K562 (cell line): ENCODE data around the gene RSPH9. TPM values are rescaled to one million over a fixed set of nuclear protein-coding genes. Genes with fewer than 3 reads are reported as not detected.

Experiments
- BRF1 ChIP-seq: IDR thresholded peaks from 3 replicates; pipeline ENCODE4 v1.6.1; 2011; ENCODE audit warnings: borderline replicate concordance, mild to moderate bottlenecking; ENCODE audit not compliant: insufficient read length; ENCODE audit errors: extremely low read depth
- CEBPB ChIP-seq: fragments of 450-650 bp; IDR thresholded peaks from 2 replicates; pipeline ENCODE4 v1.6.1; 2016; ENCODE audit warnings: missing genetic modification characterization, missing compliant biosample characterization
- EGR1 ChIP-seq: fragments of 450-650 bp; conservative IDR thresholded peaks from 2 replicates; pipeline ENCODE4 v1.6.1; 2017; ENCODE audit warnings: mild to moderate bottlenecking
- ESRRA ChIP-seq: fragments of 450-650 bp; IDR thresholded peaks from 2 replicates; pipeline ENCODE4 v1.6.1; 2014; ENCODE audit warnings: low read depth, mild to moderate bottlenecking, moderate library complexity, borderline replicate concordance
- GATA2 ChIP-seq: sonication (generic); formaldehyde crosslinking; IDR thresholded peaks from 2 replicates; pipeline ENCODE4 v1.4.0; 2020; ENCODE audit warnings: mild to moderate bottlenecking, missing genetic modification reagents
- HDAC1 ChIP-seq, 2 experiments: fragments of 450-650 bp; IDR thresholded peaks; 2 replicates each; pipeline ENCODE4 v1.6.1; 2016 to 2017; ENCODE audit warnings: inconsistent platforms in 1 of 2, mild to moderate bottlenecking in 1 of 2, moderate library complexity in 1 of 2
- KDM2B ChIP-seq: fragments of 250-450 bp; sonication (Bioruptor Pico); IDR thresholded peaks from 2 replicates; pipeline ENCODE4 v1.8.0; 2021; ENCODE audit warnings: mild to moderate bottlenecking, moderate library complexity
- MAFF ChIP-seq: IDR thresholded peaks from 2 replicates; pipeline ENCODE4 v1.6.1; 2012; ENCODE audit warnings: low read length, improper control_type of control experiment
- MBD2 ChIP-seq: sonication (generic); IDR thresholded peaks from 2 replicates; pipeline ENCODE4 v1.6.1; 2016; ENCODE audit warnings: low read depth, borderline replicate concordance
- MTA3 ChIP-seq: fragments of 450-650 bp; formaldehyde crosslinking; IDR thresholded peaks from 2 replicates; pipeline ENCODE4 v1.6.1; 2017; ENCODE audit warnings: mild to moderate bottlenecking, borderline replicate concordance
- NCOA1 ChIP-seq: fragments of 450-650 bp; IDR thresholded peaks from 2 replicates; pipeline ENCODE4 v1.6.1; 2016; ENCODE audit warnings: low read depth
- NR1H2 ChIP-seq: sonication (generic); formaldehyde crosslinking; IDR thresholded peaks from 2 replicates; pipeline ENCODE4 v1.4.0; 2020; ENCODE audit warnings: mild to moderate bottlenecking, missing genetic modification reagents
- NR3C1 ChIP-seq: sonication (generic); formaldehyde crosslinking; IDR thresholded peaks from 2 replicates; pipeline ENCODE4 v1.8.1; 2022; ENCODE audit warnings: missing genetic modification reagents
- PTBP1 ChIP-seq: fragments of 200-400 bp; formaldehyde crosslinking; IDR thresholded peaks from 2 replicates; pipeline ENCODE4 v1.6.1; 2017; ENCODE audit warnings: low read depth, low read length
- SPI1 ChIP-seq: IDR thresholded peaks from 2 replicates; pipeline ENCODE4 v1.6.1; 2011; ENCODE audit warnings: low read depth, low read length, control low read depth, borderline replicate concordance
- SREBF1 ChIP-seq: fragments of 150-350 bp; IDR thresholded peaks from 2 replicates; pipeline ENCODE4 v1.6.1; 2014; ENCODE audit warnings: antibody characterized with exemption, low read depth, low read length, borderline replicate concordance
- TBP ChIP-seq: optimal IDR thresholded peaks from 2 replicates; pipeline ENCODE3; 2011; ENCODE audit warnings: low read depth, low read length, improper control_type of control experiment
- USF2 ChIP-seq: sonication (generic); formaldehyde crosslinking; IDR thresholded peaks from 2 replicates; pipeline ENCODE4 v1.5.0; 2020; ENCODE audit warnings: missing genetic modification reagents
- ZNF134 ChIP-seq: fragments of 250-450 bp; sonication (Bioruptor Pico); conservative IDR thresholded peaks from 2 replicates; pipeline ENCODE4 v1.4.0; 2020
- ZNF436 ChIP-seq: fragments of 250-450, 450-650 bp; sonication (Bioruptor Pico); formaldehyde crosslinking; IDR thresholded peaks from 2 replicates; pipeline ENCODE4 v1.7.0; 2020; ENCODE audit warnings: mild to moderate bottlenecking
- ZNF830 ChIP-seq: fragments of 250-450 bp; sonication (Bioruptor Pico); IDR thresholded peaks from 2 replicates; pipeline ENCODE4 v1.5.0; 2021; ENCODE audit warnings: mild to moderate bottlenecking
- polyA plus RNA-seq, 8 experiments: library from polyadenylated mRNA; depleted of rRNA in 4 of 8; stranded (reverse) in 5 of 8; unstranded in 3 of 8; fragments of >200 nt; fragmentation: Nextera tagmentation in 2 of 8; fragmentation: Illumina TruSeq in 1 of 8; extraction: Ambion mirVana in 2 of 8; extraction: Trizol in 1 of 8; gene quantifications; 2 replicates each; pipeline versions ENCODE4 v1.2.1 to v1.2.3, GENCODE V29; 2011 to 2014; ENCODE audit warnings: inconsistent platforms in 1 of 8, missing spikeins in 1 of 8
- total RNA-seq, 7 experiments: library from RNA; depleted of rRNA in 6 of 7; stranded (reverse); fragments of >200 nt in 6 of 7; fragmentation: Illumina TruSeq in 2 of 7; extraction: Trizol in 2 of 7; gene quantifications; 2 replicates each; pipeline versions ENCODE4 v1.2.1 to v1.2.3, GENCODE V29; 2011 to 2021; ENCODE audit warnings: low replicate concordance in 1 of 7
- TF ChIP-seq, protein P1 (sequence below): fragments of 450-650 bp; IDR thresholded peaks from one replicate; pipeline ENCODE4 v1.6.1; 2018; ENCODE audit warnings: mild to moderate bottlenecking, moderate library complexity; ENCODE audit not compliant: partially characterized antibody
- TF ChIP-seq, protein P2 (sequence below): sonication (generic); formaldehyde crosslinking; IDR thresholded peaks from 2 replicates; pipeline ENCODE4 v1.8.0; 2022; ENCODE audit warnings: missing genetic modification reagents, mild to moderate bottlenecking, borderline replicate concordance
- TF ChIP-seq, protein P3 (sequence below): fragments of 450-650 bp; IDR thresholded peaks from 2 replicates; pipeline ENCODE4 v1.6.1; 2017; ENCODE audit warnings: antibody characterized with exemption

RSPH9 gene
- total and polyA plus RNA-seq, 9 of the 15 experiments (the other 6 are each of a cell fraction or from before 2014, with no cell fraction given): 0.05 to 0.60 (median 0.39) TPM; not detected in 6

DNA sequence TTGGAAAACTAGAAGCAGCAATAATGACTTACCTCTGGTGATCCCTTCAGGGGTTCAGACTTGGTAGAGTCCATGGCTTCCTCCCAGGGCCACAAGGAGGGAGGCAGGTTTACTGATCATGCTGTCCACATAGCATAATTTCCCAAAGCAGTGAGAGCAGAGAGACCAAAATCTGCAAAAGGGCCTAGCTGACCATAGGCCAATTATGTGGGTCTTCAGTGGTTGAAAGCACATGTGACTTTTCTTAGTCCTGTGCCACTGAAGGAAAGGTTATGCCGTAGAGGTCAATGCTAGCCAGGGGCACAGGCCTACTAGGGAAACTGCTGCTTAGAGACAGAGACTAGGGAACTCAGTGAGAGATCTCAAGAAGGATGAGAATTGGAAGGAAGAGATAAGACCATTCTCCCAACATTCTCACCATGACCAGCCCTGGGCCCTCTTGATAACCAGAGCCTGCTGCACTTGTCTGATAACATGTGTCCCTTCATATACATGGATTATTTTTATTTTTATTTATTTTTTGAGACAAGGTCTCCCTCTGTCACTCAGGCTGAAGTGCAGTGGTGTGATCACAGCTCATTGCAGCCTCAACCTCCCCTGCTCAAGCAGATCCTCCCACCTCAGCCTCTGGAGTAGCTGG is 13.7 kb upstream of the RSPH9 start (continued):
- peak; percentile 88 for TF ChIP-seq MBD2
- TF ChIP-seq PTBP1: no peak
- no peak; the same call in 1 of the 2 replicates for TF ChIP-seq MAFF
- TF ChIP-seq MTA3: peak; percentile 96
- TF ChIP-seq USF2 (CRISPR knock-in tag): peak; percentile 50
- TF ChIP-seq, protein P1, sequence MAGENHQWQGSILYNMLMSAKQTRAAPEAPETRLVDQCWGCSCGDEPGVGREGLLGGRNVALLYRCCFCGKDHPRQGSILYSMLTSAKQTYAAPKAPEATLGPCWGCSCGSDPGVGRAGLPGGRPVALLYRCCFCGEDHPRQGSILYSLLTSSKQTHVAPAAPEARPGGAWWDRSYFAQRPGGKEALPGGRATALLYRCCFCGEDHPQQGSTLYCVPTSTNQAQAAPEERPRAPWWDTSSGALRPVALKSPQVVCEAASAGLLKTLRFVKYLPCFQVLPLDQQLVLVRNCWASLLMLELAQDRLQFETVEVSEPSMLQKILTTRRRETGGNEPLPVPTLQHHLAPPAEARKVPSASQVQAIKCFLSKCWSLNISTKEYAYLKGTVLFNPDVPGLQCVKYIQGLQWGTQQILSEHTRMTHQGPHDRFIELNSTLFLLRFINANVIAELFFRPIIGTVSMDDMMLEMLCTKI: no peak
- no peak for TF ChIP-seq BRF1
- TF ChIP-seq EGR1: no peak
- peak; percentile 68; the same call in 1 of the 2 replicates for TF ChIP-seq SPI1
- no peak for TF ChIP-seq KDM2B (CRISPR knock-in tag)
- TF ChIP-seq CEBPB: no peak
- TF ChIP-seq TBP: peak; percentile 87
- TF ChIP-seq ZNF134 (CRISPR knock-in tag): peak; percentile 60; the same call in 1 of the 2 replicates
- TF ChIP-seq SREBF1: no peak
- 0 out of 2 replicates have a peak, but pooled peaks have one; percentile 40 for TF ChIP-seq ZNF436
- TF ChIP-seq, protein P2, sequence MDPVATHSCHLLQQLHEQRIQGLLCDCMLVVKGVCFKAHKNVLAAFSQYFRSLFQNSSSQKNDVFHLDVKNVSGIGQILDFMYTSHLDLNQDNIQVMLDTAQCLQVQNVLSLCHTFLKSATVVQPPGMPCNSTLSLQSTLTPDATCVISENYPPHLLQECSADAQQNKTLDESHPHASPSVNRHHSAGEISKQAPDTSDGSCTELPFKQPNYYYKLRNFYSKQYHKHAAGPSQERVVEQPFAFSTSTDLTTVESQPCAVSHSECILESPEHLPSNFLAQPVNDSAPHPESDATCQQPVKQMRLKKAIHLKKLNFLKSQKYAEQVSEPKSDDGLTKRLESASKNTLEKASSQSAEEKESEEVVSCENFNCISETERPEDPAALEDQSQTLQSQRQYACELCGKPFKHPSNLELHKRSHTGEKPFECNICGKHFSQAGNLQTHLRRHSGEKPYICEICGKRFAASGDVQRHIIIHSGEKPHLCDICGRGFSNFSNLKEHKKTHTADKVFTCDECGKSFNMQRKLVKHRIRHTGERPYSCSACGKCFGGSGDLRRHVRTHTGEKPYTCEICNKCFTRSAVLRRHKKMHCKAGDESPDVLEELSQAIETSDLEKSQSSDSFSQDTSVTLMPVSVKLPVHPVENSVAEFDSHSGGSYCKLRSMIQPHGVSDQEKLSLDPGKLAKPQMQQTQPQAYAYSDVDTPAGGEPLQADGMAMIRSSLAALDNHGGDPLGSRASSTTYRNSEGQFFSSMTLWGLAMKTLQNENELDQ (CRISPR knock-in tag): no peak
- TF ChIP-seq NCOA1: peak; percentile 87
- no peak for TF ChIP-seq NR1H2 (CRISPR knock-in tag)
- TF ChIP-seq NR3C1 (CRISPR knock-in tag): no peak
- TF ChIP-seq, protein P3, sequence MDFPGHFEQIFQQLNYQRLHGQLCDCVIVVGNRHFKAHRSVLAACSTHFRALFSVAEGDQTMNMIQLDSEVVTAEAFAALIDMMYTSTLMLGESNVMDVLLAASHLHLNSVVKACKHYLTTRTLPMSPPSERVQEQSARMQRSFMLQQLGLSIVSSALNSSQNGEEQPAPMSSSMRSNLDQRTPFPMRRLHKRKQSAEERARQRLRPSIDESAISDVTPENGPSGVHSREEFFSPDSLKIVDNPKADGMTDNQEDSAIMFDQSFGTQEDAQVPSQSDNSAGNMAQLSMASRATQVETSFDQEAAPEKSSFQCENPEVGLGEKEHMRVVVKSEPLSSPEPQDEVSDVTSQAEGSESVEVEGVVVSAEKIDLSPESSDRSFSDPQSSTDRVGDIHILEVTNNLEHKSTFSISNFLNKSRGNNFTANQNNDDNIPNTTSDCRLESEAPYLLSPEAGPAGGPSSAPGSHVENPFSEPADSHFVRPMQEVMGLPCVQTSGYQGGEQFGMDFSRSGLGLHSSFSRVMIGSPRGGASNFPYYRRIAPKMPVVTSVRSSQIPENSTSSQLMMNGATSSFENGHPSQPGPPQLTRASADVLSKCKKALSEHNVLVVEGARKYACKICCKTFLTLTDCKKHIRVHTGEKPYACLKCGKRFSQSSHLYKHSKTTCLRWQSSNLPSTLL: no peak
- peak in 1 of 2 experiments; percentile 92; a peak in 2 of 4 replicates for TF ChIP-seq HDAC1 (IDR thresholded peaks at IDR 0.05)
- TF ChIP-seq ZNF830 (CRISPR knock-in tag): 0 out of 2 replicates have a peak, but pooled peaks have one; percentile 39
- peak; percentile 99 for TF ChIP-seq GATA2 (CRISPR knock-in tag)
- peak; percentile 99 for TF ChIP-seq ESRRA
